AG04449 (cell line): ENCODE measurements around the gene LRBA.

Experiments
- CTCF ChIA-PET: fragments of 350-600 bp; formaldehyde crosslinking; extraction: SDS; loops from one replicate; lab custom pipeline; 2021; ENCODE audit warnings: antibody characterized with exemption; lab: Yijun Ruan, JAX
- POLR2A ChIA-PET: fragments of 400-600, 350-600 bp; formaldehyde crosslinking; extraction: SDS; loops from one replicate; lab custom pipeline; 2020; ENCODE audit warnings: antibody characterized with exemption, inconsistent platforms; lab: Yijun Ruan, JAX
- DNase-seq: peaks from one replicate; pipeline ENCODE4 v3.0.0-alpha.2; 2010; ENCODE audit warnings: low read depth, low spot score
- H3K4me3 ChIP-seq: 2 replicates; pipeline ENCODE4 v1.5.1; 2011; ENCODE audit warnings: low read depth, mild to moderate bottlenecking, control low read depth, low read length
- TF ChIP-seq, protein P1 (sequence below): IDR thresholded peaks from one replicate; pipeline ENCODE4 v1.5.1; 2011; ENCODE audit warnings: mild to moderate bottlenecking, moderate library complexity, low read length, control low read depth, inconsistent platforms; ENCODE audit not compliant: insufficient read depth; ENCODE audit errors: missing control alignments

The LRBA gene

DNA sequence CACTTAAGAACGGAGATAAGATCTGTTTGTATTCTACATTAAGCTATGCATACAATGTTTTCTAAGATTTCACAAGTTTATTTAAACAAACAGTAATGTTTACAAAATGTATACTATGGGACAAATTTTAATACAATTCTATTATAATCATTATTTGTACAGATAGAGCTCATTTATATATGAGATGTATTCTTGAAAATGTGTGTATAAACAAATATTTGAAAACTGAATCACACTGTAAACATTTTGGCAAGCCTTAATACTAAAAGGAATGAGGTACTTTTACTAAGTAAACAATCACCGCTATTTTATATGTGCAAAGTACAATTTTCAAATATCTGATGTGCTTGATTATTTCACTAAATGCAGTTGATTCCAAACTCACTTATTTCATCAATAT is 552.3 kb downstream of the LRBA start:
- ChIA-PET CTCF (no interaction called here), POLR2A (no interaction called here)
- no peak for DNase-seq
- H3K4me3 ChIP-seq, result no peak overlapping the region
- TF ChIP-seq, protein P1, sequence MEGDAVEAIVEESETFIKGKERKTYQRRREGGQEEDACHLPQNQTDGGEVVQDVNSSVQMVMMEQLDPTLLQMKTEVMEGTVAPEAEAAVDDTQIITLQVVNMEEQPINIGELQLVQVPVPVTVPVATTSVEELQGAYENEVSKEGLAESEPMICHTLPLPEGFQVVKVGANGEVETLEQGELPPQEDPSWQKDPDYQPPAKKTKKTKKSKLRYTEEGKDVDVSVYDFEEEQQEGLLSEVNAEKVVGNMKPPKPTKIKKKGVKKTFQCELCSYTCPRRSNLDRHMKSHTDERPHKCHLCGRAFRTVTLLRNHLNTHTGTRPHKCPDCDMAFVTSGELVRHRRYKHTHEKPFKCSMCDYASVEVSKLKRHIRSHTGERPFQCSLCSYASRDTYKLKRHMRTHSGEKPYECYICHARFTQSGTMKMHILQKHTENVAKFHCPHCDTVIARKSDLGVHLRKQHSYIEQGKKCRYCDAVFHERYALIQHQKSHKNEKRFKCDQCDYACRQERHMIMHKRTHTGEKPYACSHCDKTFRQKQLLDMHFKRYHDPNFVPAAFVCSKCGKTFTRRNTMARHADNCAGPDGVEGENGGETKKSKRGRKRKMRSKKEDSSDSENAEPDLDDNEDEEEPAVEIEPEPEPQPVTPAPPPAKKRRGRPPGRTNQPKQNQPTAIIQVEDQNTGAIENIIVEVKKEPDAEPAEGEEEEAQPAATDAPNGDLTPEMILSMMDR, result no peak

DNA sequence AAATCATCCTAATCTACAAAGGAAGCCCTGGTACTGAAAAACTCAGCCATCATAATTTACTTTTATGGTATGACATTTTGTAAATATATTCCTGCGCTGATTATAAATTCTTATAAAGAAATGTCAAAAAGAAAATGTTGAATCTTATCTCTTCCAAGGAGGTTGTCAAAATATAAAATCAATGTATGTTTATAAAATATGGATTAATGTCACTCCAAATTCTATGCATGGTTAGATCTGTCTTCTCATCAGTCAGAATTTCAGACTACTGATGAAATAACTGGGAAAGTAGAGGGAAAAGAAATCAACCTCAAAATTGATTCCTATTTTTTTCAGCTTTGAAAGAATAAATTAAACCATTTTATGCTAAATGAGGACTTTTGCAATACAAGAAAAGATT is 553.1 kb downstream of the LRBA start:
- no peak overlapping the region for H3K4me3 ChIP-seq
- CTCF ChIA-PET, result no interaction called here
- no peak for DNase-seq
- TF ChIP-seq, protein P1, result no peak
- POLR2A ChIA-PET, result no interaction called here

DNA sequence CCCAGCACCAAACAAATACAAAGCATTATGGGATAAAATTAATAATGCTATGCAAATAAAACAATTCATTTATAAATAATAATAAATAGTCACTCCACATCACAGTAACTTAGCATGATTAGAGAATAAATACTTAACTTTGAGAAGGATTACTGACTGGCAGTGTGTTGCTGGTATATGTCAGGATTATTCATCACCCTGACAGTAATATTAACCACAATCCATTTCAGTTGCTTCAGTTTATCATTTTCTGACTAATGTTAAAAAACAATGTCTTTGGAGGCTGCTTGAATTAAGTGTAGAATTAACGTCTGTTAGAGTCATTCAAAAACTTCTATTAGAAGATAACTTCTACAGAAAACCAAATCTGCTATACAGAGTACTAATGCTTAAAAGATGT is 557.3 kb downstream of the LRBA start:
- ChIA-PET POLR2A (no interaction called here), CTCF (no interaction called here)
- TF ChIP-seq, protein P1, result no peak
- H3K4me3 ChIP-seq, result no peak overlapping the region
- no peak for DNase-seq

DNA sequence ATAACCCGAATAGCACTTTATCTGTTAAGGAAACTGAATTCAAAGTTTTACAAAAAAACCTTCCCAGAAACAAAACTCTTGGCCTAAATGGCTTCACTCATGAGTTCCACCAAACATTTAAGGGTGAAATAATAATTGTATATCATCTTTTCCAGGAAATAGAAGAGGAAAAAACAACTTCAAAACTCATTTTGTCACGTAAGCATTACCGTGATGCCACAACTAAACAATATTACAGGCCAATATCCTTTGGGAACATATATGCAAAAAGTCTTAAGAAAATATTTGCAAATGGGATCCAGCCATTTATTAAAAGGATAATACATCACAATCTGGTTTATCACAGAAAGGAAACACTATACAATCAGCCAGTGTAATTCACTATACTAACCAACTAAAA is 563.2 kb downstream of the LRBA start:
- CTCF ChIA-PET, result no interaction called here
- H3K4me3 ChIP-seq, result no peak overlapping the region
- no peak for DNase-seq
- TF ChIP-seq, protein P1, result no peak
- POLR2A ChIA-PET, result no interaction called here

DNA sequence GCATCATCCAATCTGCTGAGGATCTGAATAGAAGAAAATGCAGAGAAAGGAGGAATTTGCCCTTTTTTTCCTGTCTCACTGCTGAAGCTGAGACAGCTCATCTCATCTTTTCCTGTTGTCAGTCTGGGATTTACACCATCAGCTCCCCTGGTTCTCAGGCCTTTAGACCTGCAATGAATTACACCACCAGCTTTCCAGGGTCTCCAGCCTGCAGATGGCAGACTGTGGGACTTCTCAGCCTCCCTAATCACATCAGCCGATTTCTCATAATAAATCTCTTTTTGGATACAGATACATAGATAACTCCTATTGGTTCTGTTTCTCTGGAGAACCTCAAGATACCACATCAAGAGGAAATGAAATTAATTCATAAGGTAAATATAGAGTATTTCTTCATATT is 567.7 kb downstream of the LRBA start:
- CTCF ChIA-PET, result no interaction called here
- no peak for DNase-seq
- POLR2A ChIA-PET, result no interaction called here
- no peak overlapping the region for H3K4me3 ChIP-seq
- TF ChIP-seq, protein P1, result no peak

DNA sequence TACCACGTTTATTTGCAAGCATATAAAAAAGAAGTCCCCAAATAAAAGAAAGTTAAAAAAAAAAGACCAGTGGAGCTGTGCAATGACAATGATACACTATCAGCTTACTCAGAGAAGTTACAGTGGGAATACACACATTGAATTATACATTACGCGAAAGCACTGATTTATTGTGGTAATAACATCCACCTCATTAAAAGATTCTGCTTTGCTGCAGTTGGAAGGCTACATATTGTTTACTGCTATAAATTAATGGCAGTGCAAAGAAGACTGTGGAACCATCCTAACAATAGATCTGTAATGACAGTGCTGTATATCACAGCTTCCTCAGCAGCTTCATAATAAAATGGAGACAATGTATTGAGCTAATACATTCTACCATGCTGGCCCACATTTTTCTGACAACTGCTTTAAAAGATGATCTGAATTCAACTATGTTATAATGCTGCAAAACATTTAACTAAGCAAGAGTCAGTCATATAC is 575.6 kb downstream of the LRBA start:
- CTCF ChIA-PET, result no interaction called here
- TF ChIP-seq, protein P1, result no peak
- no peak overlapping the region for H3K4me3 ChIP-seq
- DNase-seq, result no peak
- POLR2A ChIA-PET, result no interaction called here
